ENCODE results near the gene ARSH.

DNA sequence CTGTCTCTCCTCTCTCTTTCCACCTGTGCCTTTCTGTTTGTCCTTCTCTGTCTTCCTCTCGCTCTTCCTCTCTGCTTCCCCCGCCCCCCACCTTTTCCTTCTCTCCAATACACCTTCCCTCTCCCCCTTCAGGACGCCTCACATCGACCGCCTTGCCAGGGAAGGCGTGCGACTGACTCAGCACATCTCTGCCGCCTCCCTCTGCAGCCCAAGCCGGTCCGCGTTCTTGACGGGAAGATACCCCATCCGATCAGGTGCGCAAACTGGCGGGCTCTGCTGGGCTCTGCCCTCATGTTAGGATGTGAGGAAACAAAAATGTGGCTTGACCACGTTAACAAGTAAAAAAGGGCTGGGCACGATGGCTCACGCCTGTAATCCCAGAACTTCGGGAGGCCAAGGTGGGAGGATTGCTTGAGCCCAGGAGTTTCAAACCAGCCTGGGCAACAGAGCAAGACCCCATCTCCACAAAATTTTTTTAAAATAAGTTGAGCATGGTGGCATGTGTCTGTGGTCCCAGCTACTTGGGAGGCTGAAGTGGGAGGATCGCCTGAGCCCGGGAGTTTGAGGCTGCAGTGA, 70.2 kb downstream of the ARSH start:
- TF ChIP-seq, protein P1, sequence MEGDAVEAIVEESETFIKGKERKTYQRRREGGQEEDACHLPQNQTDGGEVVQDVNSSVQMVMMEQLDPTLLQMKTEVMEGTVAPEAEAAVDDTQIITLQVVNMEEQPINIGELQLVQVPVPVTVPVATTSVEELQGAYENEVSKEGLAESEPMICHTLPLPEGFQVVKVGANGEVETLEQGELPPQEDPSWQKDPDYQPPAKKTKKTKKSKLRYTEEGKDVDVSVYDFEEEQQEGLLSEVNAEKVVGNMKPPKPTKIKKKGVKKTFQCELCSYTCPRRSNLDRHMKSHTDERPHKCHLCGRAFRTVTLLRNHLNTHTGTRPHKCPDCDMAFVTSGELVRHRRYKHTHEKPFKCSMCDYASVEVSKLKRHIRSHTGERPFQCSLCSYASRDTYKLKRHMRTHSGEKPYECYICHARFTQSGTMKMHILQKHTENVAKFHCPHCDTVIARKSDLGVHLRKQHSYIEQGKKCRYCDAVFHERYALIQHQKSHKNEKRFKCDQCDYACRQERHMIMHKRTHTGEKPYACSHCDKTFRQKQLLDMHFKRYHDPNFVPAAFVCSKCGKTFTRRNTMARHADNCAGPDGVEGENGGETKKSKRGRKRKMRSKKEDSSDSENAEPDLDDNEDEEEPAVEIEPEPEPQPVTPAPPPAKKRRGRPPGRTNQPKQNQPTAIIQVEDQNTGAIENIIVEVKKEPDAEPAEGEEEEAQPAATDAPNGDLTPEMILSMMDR (IDR thresholded peaks at IDR 0.05), result no peak
- no peak for TF ChIP-seq POLR2AphosphoS5 (IDR thresholded peaks at IDR 0.05)

All from stomach (tissue), 4 donors.